GM12873 (cell line): ENCODE measurements around the gene CDON.

Source experiments
- TF ChIP-seq, protein P1 (sequence below): IDR thresholded peaks from 2 replicates; pipeline ENCODE4 v1.5.1; 2012; ENCODE audit warnings: low read depth, mild to moderate bottlenecking, moderate library complexity, low read length, control low read depth; ENCODE audit not compliant: insufficient read depth; ENCODE audit errors: missing control alignments

Gene CDON

DNA sequence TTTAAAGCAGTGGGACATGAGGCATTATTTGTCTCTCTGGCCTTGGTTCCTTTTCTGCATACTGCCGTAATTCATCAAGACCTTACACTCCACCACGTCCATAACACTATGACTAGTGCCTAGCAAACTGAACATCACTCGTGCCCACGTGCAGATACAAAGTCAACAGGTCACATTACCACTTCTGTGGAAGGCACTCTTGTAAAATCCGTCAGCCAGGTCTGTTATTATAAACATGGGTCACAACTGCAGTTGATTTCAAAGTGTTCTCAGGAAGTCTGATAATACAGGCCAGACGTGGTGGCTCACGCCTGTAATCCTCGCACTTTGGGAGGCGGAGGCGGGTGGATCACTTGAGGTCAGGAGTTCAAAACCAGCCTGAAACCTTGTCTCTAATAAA, 102.7 kb downstream of the CDON start:
- TF ChIP-seq, protein P1, sequence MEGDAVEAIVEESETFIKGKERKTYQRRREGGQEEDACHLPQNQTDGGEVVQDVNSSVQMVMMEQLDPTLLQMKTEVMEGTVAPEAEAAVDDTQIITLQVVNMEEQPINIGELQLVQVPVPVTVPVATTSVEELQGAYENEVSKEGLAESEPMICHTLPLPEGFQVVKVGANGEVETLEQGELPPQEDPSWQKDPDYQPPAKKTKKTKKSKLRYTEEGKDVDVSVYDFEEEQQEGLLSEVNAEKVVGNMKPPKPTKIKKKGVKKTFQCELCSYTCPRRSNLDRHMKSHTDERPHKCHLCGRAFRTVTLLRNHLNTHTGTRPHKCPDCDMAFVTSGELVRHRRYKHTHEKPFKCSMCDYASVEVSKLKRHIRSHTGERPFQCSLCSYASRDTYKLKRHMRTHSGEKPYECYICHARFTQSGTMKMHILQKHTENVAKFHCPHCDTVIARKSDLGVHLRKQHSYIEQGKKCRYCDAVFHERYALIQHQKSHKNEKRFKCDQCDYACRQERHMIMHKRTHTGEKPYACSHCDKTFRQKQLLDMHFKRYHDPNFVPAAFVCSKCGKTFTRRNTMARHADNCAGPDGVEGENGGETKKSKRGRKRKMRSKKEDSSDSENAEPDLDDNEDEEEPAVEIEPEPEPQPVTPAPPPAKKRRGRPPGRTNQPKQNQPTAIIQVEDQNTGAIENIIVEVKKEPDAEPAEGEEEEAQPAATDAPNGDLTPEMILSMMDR = no peak

DNA sequence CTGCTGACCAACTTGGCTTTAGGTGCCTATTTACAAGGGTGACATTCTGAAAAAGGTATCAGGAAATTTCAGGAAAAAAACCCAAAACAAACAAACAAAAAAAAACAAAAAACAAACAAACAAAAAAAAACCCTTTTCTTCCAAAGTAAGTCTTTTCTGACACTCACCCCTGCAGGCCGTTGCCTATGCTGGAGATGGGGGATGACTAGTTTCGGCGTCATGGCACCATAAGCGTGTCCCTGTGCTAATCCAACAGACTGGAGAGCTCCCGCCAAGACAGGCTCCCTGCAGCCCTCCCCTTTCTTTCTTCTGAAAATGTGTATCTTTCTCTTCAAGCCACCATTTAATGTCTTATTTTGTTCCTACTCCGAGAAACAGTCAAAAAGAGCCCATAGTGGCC, 103.2 kb downstream of the CDON start:
- TF ChIP-seq, protein P1 = no peak

DNA sequence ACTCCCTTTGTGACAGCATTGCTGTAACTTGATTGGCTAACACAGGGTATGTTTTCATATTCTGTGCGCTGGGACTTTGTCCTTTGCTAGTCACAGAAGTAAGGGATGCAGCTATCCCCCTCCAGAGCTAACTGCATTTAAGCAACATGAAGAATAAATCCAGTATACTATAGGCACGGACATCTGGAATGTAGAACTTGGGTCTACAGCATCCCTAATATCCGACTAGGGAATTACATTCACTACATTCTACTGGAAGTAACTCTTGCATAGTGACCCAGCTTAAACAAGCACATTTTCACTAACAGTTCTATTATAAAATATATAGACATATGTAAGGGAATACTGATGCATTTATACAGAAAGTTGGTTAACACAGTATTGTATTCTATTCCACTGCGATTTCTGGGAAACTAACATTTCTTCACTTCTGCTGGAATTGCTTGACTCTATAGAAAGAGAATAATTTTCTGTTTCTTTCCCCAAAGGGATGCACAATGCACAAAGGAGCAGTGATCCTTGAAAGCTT, 103.7 kb downstream of the CDON start:
- TF ChIP-seq, protein P1 = no peak

DNA sequence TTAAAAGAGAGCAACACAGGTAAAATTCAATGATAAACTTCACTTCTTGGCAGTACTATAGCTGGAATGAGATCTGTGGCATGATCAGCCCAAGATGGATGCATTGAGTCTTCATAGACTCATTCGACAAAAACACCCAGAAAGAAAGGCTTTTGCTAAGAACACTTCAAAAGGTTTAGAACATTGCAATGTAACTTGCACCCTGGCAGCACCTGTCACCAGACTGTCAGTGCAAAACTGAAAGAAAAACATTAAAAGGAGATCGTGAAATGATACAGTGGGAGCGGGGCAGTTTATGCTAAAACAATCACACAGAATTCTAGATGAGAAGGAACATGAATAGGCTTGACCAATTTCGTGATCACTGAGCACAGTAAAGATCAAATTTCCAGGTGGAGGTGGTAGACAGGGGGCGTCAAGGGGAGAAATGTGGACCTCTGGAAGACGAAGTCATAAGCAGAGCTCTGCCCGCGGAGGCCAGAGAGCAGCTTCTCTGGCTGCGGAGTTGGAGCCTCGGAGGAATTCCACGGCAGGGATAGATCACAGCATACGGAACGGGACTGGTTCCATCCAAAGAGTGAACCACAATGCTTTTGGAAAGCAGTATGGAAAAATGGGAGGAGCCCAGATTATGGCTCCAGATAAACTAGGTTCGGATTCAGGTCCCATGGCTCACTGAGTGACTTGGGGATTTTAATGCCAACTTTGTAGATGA, 104.9 kb downstream of the CDON start:
- TF ChIP-seq, protein P1 = no peak

- TF ChIP-seq, protein P1 = no peak
Measured at GRCh38 chr11:125956391-125957134, 106.1 kb downstream of the CDON start.

DNA sequence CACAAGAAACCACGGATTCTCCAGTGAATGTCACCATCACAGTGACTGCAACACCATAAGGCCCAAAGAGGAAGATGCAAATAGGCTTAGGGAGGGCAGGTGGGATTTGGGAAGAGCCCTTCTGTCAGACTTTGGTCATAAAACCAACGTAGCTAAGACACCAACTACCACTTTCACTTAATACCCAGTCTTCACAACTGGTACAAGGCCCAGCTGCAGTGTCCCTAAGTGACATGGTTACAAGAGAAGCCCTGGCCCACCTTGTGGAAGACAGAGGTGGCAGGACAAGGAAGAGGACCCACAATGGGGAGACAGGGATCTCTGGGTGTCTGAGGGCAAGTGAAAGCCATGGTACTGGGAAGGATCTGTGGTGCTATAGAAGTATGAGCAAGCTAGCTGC, 106.8 kb downstream of the CDON start:
- TF ChIP-seq, protein P1 = no peak

GRCh38 chr11:125954945-125955640, 107.6 kb downstream of the CDON start:
- TF ChIP-seq, protein P1 = no peak
